RPMI8226 (cell line): Measurements from ENCODE around the gene FZR1.

ENCODE experiments used
- DNase-seq: peaks from one replicate; pipeline ENCODE4 v3.0.0-alpha.2; 2015

FZR1 gene

GRCh38 chr19:3533033-3533432 lies 26.9 kb downstream of the FZR1 start:
- DNase-seq, result no peak

GRCh38 chr19:3533563-3534216 lies 27.6 kb downstream of the FZR1 start:
- DNase-seq, result no peak

GRCh38 chr19:3534375-3535234 lies 28.5 kb downstream of the FZR1 start:
- DNase-seq, result no peak

GRCh38 chr19:3535235-3535535 lies 29.1 kb downstream of the FZR1 start:
- no peak for DNase-seq

- DNase-seq, result no peak
These were observed 29.5 kb downstream of the FZR1 start for GRCh38 chr19:3535563-3535965.

GRCh38 chr19:3535981-3536380 lies 29.9 kb downstream of the FZR1 start:
- no peak for DNase-seq

GRCh38 chr19:3536429-3537100 lies 30.5 kb downstream of the FZR1 start:
- no peak for DNase-seq

GRCh38 chr19:3537101-3537437 lies 31.0 kb downstream of the FZR1 start:
- no peak for DNase-seq

GRCh38 chr19:3537438-3538240 lies 31.5 kb downstream of the FZR1 start:
- DNase-seq, result no peak

- no peak for DNase-seq
These were observed 32.3 kb downstream of the FZR1 start for GRCh38 chr19:3538258-3538929.

- DNase-seq, result no peak
These were observed 33.0 kb downstream of the FZR1 start, which contains the start of gene TEKTIP1 for GRCh38 chr19:3538965-3539755. TSS of gene TEKTIP1 (plus strand) at chr19:3539174. CDS start at chr19:3539178, 4 bp downstream.

- no peak for DNase-seq
These were observed 33.6 kb downstream of the FZR1 start for GRCh38 chr19:3539756-3540118.

- DNase-seq, result no peak
These were observed 37.3 kb downstream of the FZR1 start for GRCh38 chr19:3543150-3544057.

GRCh38 chr19:3544058-3544376 lies 37.9 kb downstream of the FZR1 start:
- DNase-seq, result no peak

- peak; percentile 67 for DNase-seq
These were observed 38.9 kb downstream of the FZR1 start for GRCh38 chr19:3544742-3545668.

GRCh38 chr19:3545669-3546034 lies 39.5 kb downstream of the FZR1 start:
- no peak for DNase-seq

- no peak for DNase-seq
These were observed 40.0 kb downstream of the FZR1 start for GRCh38 chr19:3546119-3546518.

- no peak for DNase-seq
These were observed 41.2 kb downstream of the FZR1 start for GRCh38 chr19:3547301-3547731.

GRCh38 chr19:3547767-3548282 lies 41.7 kb downstream of the FZR1 start:
- DNase-seq, result no peak

- DNase-seq, result no peak
These were observed 42.5 kb downstream of the FZR1 start for GRCh38 chr19:3548606-3549005.
